Right atrium auricular region (tissue), 2 donors: ENCODE measurements around the gene ADH4. TPM values are rescaled to one million over a fixed set of nuclear protein-coding genes. Genes with fewer than 3 reads are reported as not detected.

Experiments used
- DNase-seq: peaks from one replicate; pipeline ENCODE4 v3.0.0-alpha.2; 2019; ENCODE audit warnings: low spot score
- H3K27ac ChIP-seq, 2 donors: fragments of 200-600 bp; sonication (generic); 1 replicate in 1 of 2; 2 replicates in 1 of 2; pipeline ENCODE4 v1.5.1; 2016 to 2019
- H3K27me3 ChIP-seq, 2 donors: fragments of 200-600 bp; sonication (generic); one replicate each; pipeline versions ENCODE4 v1.5.1 to v1.6.0; 2017 to 2019
- H3K36me3 ChIP-seq: fragments of 200-600 bp; sonication (generic); one replicate; pipeline ENCODE4 v1.5.1; 2016
- H3K4me1 ChIP-seq, 2 donors: fragments of 200-600 bp; sonication (generic); one replicate each; pipeline versions ENCODE4 v1.5.1 to v1.6.0; 2017 to 2019
- H3K4me3 ChIP-seq, 2 donors: fragments of 200-600 bp; sonication (generic); 1 replicate in 1 of 2; 2 replicates in 1 of 2; pipeline ENCODE4 v1.5.1; 2017 to 2019; ENCODE audit warnings: mild to moderate bottlenecking in 1 of 2, moderate library complexity in 1 of 2
- H3K9me3 ChIP-seq, 2 donors: fragments of 200-600 bp; sonication (generic); one replicate each; pipeline ENCODE4 v1.5.1; 2019
- CTCF ChIP-seq, 2 donors: fragments of 200-600 bp; sonication (generic); IDR thresholded peaks; one replicate each; pipeline ENCODE4 v1.5.1; 2019; ENCODE audit warnings: antibody characterized with exemption in 2 of 2
- total RNA-seq, 2 donors: library from RNA; depleted of rRNA; stranded (reverse); fragments of >200 nt; gene quantifications; one replicate each; pipeline ENCODE4 v1.1.0, GENCODE V29; 2016

The ADH4 gene
- total RNA-seq, 2 donors from 2014 or later: not detected

- Histone ChIP-seq H3K27ac (no peak overlapping the region), H3K36me3 (no peaks in the 10 kb centered on the region), H3K9me3 (no peaks in the 10 kb centered on the region), H3K4me1 (no peaks in the 10 kb centered on the region), H3K4me3 (no peak overlapping the region), H3K27me3 (no peaks in the 10 kb centered on the region)
- DNase-seq: no peak
- no peak for TF ChIP-seq CTCF (IDR thresholded peaks at IDR 0.05)
These were observed 5.4 kb upstream of the ADH4 start for GRCh38 chr4:99149426-99150019.

DNA sequence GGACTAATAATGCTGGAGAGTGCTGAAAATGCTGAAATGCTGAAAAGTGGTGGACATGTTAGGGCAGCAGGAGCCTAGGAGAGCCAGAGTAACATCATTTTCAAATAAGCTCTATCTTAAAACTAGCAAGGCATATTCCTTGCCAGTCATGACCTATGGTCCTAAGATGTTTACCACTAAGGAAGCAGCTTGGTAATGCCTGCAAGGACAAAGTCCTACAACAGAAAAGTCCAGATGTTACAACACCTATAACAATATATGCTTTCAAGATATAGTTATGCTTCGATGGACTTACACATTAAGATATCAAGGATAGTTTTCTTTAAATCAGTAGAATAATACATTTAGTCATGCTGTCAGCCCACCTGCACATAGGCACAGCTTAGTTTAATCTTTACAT is 4.5 kb upstream of the ADH4 start:
- Histone ChIP-seq H3K4me3 (no peak overlapping the region), H3K27me3 (no peaks in the 10 kb centered on the region)
- no peak for TF ChIP-seq CTCF (IDR thresholded peaks at IDR 0.05)

GRCh38 chr4:99144587-99144986 is 490 bp upstream of the ADH4 start:
- H3K4me3 ChIP-seq: no peak overlapping the region
- H3K36me3 ChIP-seq: no peaks in the 10 kb centered on the region
- no peaks in the 10 kb centered on the region for H3K9me3 ChIP-seq
- TF ChIP-seq CTCF (IDR thresholded peaks at IDR 0.05): no peak
- no peaks in the 10 kb centered on the region for H3K4me1 ChIP-seq
- H3K27ac ChIP-seq: no peak overlapping the region
- DNase-seq: no peak
- H3K27me3 ChIP-seq: no peaks in the 10 kb centered on the region

More for the DNA sequence above, 4.5 kb upstream of the ADH4 start:
- Histone ChIP-seq H3K27ac (no peak overlapping the region), H3K4me1 (no peaks in the 10 kb centered on the region), H3K36me3 (no peaks in the 10 kb centered on the region), H3K9me3 (no peaks in the 10 kb centered on the region)
- DNase-seq: no peak

GRCh38 chr4:99136329-99136728 is 7.8 kb downstream of the ADH4 start:
- H3K27me3 ChIP-seq: no peaks in the 10 kb centered on the region
- H3K4me1 ChIP-seq: no peaks in the 10 kb centered on the region
- H3K4me3 ChIP-seq: no peak overlapping the region
- H3K27ac ChIP-seq: no peak overlapping the region
- DNase-seq: no peak
- no peak for TF ChIP-seq CTCF (IDR thresholded peaks at IDR 0.05)
- no peaks in the 10 kb centered on the region for H3K36me3 ChIP-seq
- no peaks in the 10 kb centered on the region for H3K9me3 ChIP-seq

DNA sequence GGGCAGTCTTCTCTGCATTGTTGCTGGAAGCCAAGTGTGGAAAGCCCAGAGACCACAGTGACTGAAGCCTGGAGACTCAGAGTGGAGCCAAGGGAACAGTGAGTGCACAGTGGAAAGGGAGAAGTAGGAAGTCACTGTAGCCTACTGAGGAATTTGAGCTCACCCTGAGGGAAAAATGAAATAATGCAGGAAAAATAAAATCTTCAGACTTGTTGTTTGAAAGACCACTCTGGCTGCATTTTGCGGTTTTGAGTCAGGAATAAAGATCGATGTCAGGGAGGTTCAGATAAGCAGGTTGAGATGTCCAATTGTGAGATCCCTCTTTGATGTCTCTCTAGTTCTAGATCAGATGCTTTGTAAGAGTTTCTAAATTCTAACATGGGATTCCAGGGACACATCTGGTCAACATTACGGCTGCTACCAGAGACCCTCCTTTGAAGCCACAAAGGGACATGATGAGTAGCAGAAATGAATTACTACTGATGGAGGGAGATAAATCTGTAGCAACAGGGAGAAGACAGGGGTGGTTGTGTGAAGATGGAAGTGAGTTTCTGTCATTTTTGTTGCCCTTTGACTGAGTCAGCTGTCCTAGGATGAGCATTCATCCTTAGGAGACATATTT is 8.4 kb downstream of the ADH4 start:
- H3K4me1 ChIP-seq: no peaks in the 10 kb centered on the region
- DNase-seq: no peak
- no peak overlapping the region for H3K4me3 ChIP-seq
- H3K9me3 ChIP-seq: no peaks in the 10 kb centered on the region
- H3K27ac ChIP-seq: no peak overlapping the region
- TF ChIP-seq CTCF (IDR thresholded peaks at IDR 0.05): no peak
- H3K27me3 ChIP-seq: no peaks in the 10 kb centered on the region
- no peaks in the 10 kb centered on the region for H3K36me3 ChIP-seq

- no peaks in the 10 kb centered on the region for H3K4me1 ChIP-seq
- no peak overlapping the region for H3K27ac ChIP-seq
- H3K9me3 ChIP-seq: no peaks in the 10 kb centered on the region
- no peaks in the 10 kb centered on the region for H3K27me3 ChIP-seq
- no peak for TF ChIP-seq CTCF (IDR thresholded peaks at IDR 0.05)
- no peak for DNase-seq
- no peak overlapping the region for H3K4me3 ChIP-seq
- H3K36me3 ChIP-seq: no peaks in the 10 kb centered on the region
These were observed 9.5 kb downstream of the ADH4 start for GRCh38 chr4:99134586-99134985.
